H1 (cell line): ENCODE data around the gene UBA5. TPM values are rescaled to one million over a fixed set of nuclear protein-coding genes. Genes with fewer than 3 reads are reported as not detected.

ENCODE experiments used
- CHD7 ChIP-seq: fragments of 300-600 bp; sonication (generic); IDR thresholded peaks from 2 replicates; pipeline ENCODE4 v1.7.1; 2012; ENCODE audit warnings: low read length, moderate library complexity, mild to moderate bottlenecking, inconsistent platforms; ENCODE audit not compliant: insufficient replicate concordance
- TBP ChIP-seq: IDR thresholded peaks from 2 replicates; pipeline ENCODE4 v1.6.1; 2011; ENCODE audit warnings: low read depth, low read length, improper control_type of control experiment
- polyA plus RNA-seq, 7 experiments: library from polyadenylated mRNA; depleted of rRNA in 3 of 7; stranded (reverse) in 5 of 7; unstranded in 2 of 7; fragments of >200 nt in 5 of 7; fragments of 200-250 nt in 2 of 7; gene quantifications; 1 replicate in 5 of 7; 2 replicates in 1 of 7; 4 replicates in 1 of 7; pipeline versions ENCODE4 v1.2.1 to v1.2.3, GENCODE V29; 2011 to 2013; ENCODE audit warnings: missing spikeins in 2 of 7, mixed read lengths in 2 of 7
- total RNA-seq: library from RNA; stranded (reverse); fragmentation: NEBNext Ultra II Directional; extraction: Animal tissue kit (Norgen Biotek cat#: 25700); gene quantifications from 2 replicates; pipeline ENCODE4 v1.2.1, GENCODE V29; 2021

UBA5 gene
- total and polyA plus RNA-seq, 2 of the 8 experiments (the other 6 are each of a cell fraction or from before 2014, with no cell fraction given) = 11.0 to 28.0 TPM

- TF ChIP-seq CHD7 = no peak
- 0 out of 2 replicates have a peak, but pooled peaks have one; percentile 8 for TF ChIP-seq TBP
These were observed 1.1 kb upstream of the UBA5 start (continued) for GRCh38 chr3:132659000-132659364.
